Liver (tissue), 9 donors: ENCODE data around the gene AMMECR1. TPM values are rescaled to one million over a fixed set of nuclear protein-coding genes. Genes with fewer than 3 reads are reported as not detected.

ENCODE experiments used
- DNase-seq: peaks from one replicate; pipeline ENCODE4 v3.0.0-alpha.2; 2017; ENCODE audit warnings: low spot score
- H3K27ac ChIP-seq, 2 donors: one replicate each; pipeline ENCODE4 v1.7.0; 2013; ENCODE audit warnings: inconsistent platforms in 2 of 2, low read length in 2 of 2, control low read depth in 1 of 2, low read depth in 1 of 2, mild to moderate bottlenecking in 1 of 2
- H3K27me3 ChIP-seq, 4 donors: one replicate each; pipeline versions ENCODE4 v1.6.1 to v1.7.0; 2013; ENCODE audit warnings: low read length in 3 of 4, inconsistent platforms in 1 of 4, mild to moderate bottlenecking in 1 of 4, moderate library complexity in 1 of 4; ENCODE audit not compliant: control insufficient read depth in 4 of 4, insufficient read depth in 4 of 4
- H3K36me3 ChIP-seq, 4 donors: one replicate each; pipeline versions ENCODE4 v1.6.1 to v1.7.0; 2013; ENCODE audit warnings: low read length in 3 of 4, mild to moderate bottlenecking in 3 of 4, low read depth in 1 of 4, moderate library complexity in 1 of 4; ENCODE audit not compliant: control insufficient read depth in 4 of 4, insufficient read depth in 3 of 4
- H3K4me1 ChIP-seq, 4 donors: one replicate each; pipeline versions ENCODE4 v1.6.1 to v1.7.0; 2013; ENCODE audit warnings: low read length in 3 of 4, mild to moderate bottlenecking in 3 of 4, moderate library complexity in 1 of 4; ENCODE audit not compliant: control insufficient read depth in 4 of 4, insufficient read depth in 4 of 4
- H3K4me3 ChIP-seq, 3 donors: one replicate each; pipeline versions ENCODE4 v1.6.1 to v1.7.0; 2013; ENCODE audit warnings: low read length in 3 of 3, control low read depth in 1 of 3, low read depth in 1 of 3, mild to moderate bottlenecking in 1 of 3
- H3K9ac ChIP-seq, 2 donors: one replicate each; pipeline ENCODE4 v1.7.0; 2013; ENCODE audit warnings: low read length in 2 of 2, mild to moderate bottlenecking in 2 of 2, moderate library complexity in 2 of 2, control low read depth in 1 of 2, low read depth in 1 of 2
- H3K9me3 ChIP-seq, 4 donors: one replicate each; pipeline versions ENCODE4 v1.6.1 to v1.7.0; 2013; ENCODE audit warnings: low read length in 3 of 4; ENCODE audit not compliant: control insufficient read depth in 4 of 4
- EGR1 ChIP-seq, 2 donors: IDR thresholded peaks; 2 replicates each; pipeline ENCODE4 v1.6.1; 2016 to 2018; ENCODE audit warnings: antibody characterized with exemption in 2 of 2, low read depth in 2 of 2
- FOXA1 ChIP-seq: IDR thresholded peaks from 2 replicates; pipeline ENCODE4 v1.6.1; 2016; ENCODE audit warnings: antibody characterized with exemption
- FOXA2 ChIP-seq: IDR thresholded peaks from 2 replicates; pipeline ENCODE4 v1.6.1; 2016; ENCODE audit warnings: antibody characterized with exemption
- GABPA ChIP-seq, 2 donors: IDR thresholded peaks in 1 of 2; conservative IDR thresholded peaks in 1 of 2; 2 replicates each; pipeline ENCODE4 v1.6.1; 2016; ENCODE audit warnings: antibody characterized with exemption in 2 of 2, mild to moderate bottlenecking in 1 of 2, moderate library complexity in 1 of 2
- HNF4A ChIP-seq, 2 donors: conservative IDR thresholded peaks; 2 replicates each; pipeline ENCODE4 v1.6.1; 2016; ENCODE audit warnings: antibody characterized with exemption in 2 of 2, mild to moderate bottlenecking in 2 of 2
- HNF4G ChIP-seq: IDR thresholded peaks from 2 replicates; pipeline ENCODE4 v1.6.1; 2016; ENCODE audit warnings: antibody characterized with exemption
- JUND ChIP-seq, 2 donors: IDR thresholded peaks; 2 replicates each; pipeline ENCODE4 v1.6.1; 2016; ENCODE audit warnings: antibody characterized with exemption in 2 of 2
- NR2F2 ChIP-seq: IDR thresholded peaks from 2 replicates; pipeline ENCODE4 v1.6.1; 2016; ENCODE audit warnings: antibody characterized with exemption
- RAD21 ChIP-seq, 2 donors: IDR thresholded peaks; 2 replicates each; pipeline ENCODE4 v1.6.1; 2016; ENCODE audit warnings: antibody characterized with exemption in 2 of 2, mild to moderate bottlenecking in 2 of 2
- RXRA ChIP-seq, 2 donors: IDR thresholded peaks; 2 replicates each; pipeline ENCODE4 v1.6.1; 2017 to 2018; ENCODE audit warnings: antibody characterized with exemption in 2 of 2, mild to moderate bottlenecking in 1 of 2
- SP1 ChIP-seq: IDR thresholded peaks from 2 replicates; pipeline ENCODE4 v1.6.1; 2018; ENCODE audit warnings: antibody characterized with exemption, mild to moderate bottlenecking
- TAF1 ChIP-seq: conservative IDR thresholded peaks from 2 replicates; pipeline ENCODE4 v1.6.1; 2016; ENCODE audit warnings: antibody characterized with exemption, mild to moderate bottlenecking
- YY1 ChIP-seq: IDR thresholded peaks from 2 replicates; pipeline ENCODE4 v1.6.1; 2016; ENCODE audit warnings: antibody characterized with exemption, mild to moderate bottlenecking
- WGBS: extraction: QIAGEN DNeasy Blood & Tissue Kit; methylation state at CpG from one replicate; pipeline ENCODE4 v1.1.7; 2013; 5-methylcytosine and 5-hydroxymethylcytosine counted together
- polyA plus RNA-seq, 2 donors: library from polyadenylated mRNA; stranded (reverse) in 1 of 2; unstranded in 1 of 2; fragments of 200-250 nt in 1 of 2; fragments of >200 nt in 1 of 2; fragmentation: Nextera tagmentation in 1 of 2; extraction: Ambion mirVana in 1 of 2; gene quantifications; one replicate each; pipeline versions ENCODE4 v1.2.1 to v1.2.3, GENCODE V29; 2013 to 2015
- total RNA-seq, 2 donors: library from RNA; depleted of rRNA; stranded (reverse); fragments of >200 nt; gene quantifications; one replicate each; pipeline ENCODE4 v1.2.3, GENCODE V29; 2014
- TF ChIP-seq, protein P1 (sequence below): IDR thresholded peaks from 2 replicates; pipeline ENCODE4 v1.6.1; 2016; ENCODE audit warnings: antibody characterized with exemption, mild to moderate bottlenecking
- TF ChIP-seq, protein P2 (sequence below): fragments of 150-350 bp; IDR thresholded peaks from 2 replicates; pipeline ENCODE4 v1.5.1; 2017; ENCODE audit warnings: improper control_type of control experiment, low read depth, low read length; ENCODE audit not compliant: missing input control
- TF ChIP-seq, protein P3 (sequence below): IDR thresholded peaks from 2 replicates; pipeline ENCODE4 v1.6.1; 2016; ENCODE audit warnings: antibody characterized with exemption
- TF ChIP-seq, protein P4 (sequence below): IDR thresholded peaks from 2 replicates; pipeline ENCODE4 v1.6.1; 2016; ENCODE audit warnings: antibody characterized with exemption
- TF ChIP-seq, protein P5 (sequence below): IDR thresholded peaks from 2 replicates; pipeline ENCODE4 v1.6.1; 2016; ENCODE audit warnings: antibody characterized with exemption
- donor health status: healthy.
- donor health status: healthy.
- donor health status: healthy.
- donor health status: healthy.
- donor health status: healthy.

The AMMECR1 gene
- total and polyA plus RNA-seq, 4 donors: 1.7 to 30.9 (median 3.6) TPM

DNA sequence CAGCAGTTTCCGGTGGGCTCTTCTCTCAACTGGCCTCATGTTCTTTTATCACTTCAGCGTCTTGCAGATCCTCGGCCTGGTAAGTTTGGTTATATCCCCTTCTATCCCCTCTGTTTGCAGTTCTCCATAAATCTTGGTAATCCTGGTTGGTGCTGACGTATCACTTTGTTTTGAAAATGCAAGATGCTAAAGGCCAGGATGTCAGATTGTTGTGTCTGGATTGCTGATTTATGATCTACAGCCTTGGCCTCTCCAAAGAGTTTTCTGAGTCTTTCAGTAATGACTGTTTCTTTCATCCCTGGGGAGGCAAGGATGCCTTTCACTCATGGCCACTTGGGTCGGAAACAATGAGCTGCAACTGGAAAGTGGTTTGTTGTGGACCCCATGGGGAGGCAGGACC lies 146.4 kb downstream of the AMMECR1 start:
- Histone ChIP-seq H3K4me3 (no peak overlapping the region), H3K4me1 (peaks cover 0 to 2% (median 0%) of the 10 kb centered on the region in 4 donors), H3K27ac (no peak overlapping the region), H3K36me3 (no peaks in the 10 kb centered on the region), H3K9me3 (no peaks in the 10 kb centered on the region), H3K9ac (no peak overlapping the region), H3K27me3 (no peaks in the 10 kb centered on the region)
- DNase-seq: no peak
- TF ChIP-seq FOXA2 (no peak), NR2F2 (no peak), FOXA1 (no peak), SP1 (no peak), YY1 (no peak), TAF1 (no peak), RXRA (IDR thresholded peaks at IDR 0.05) (no peak), RAD21 (IDR thresholded peaks at IDR 0.05) (no peak), HNF4A (conservative IDR thresholded peaks at IDR 0.05) (no peak), GABPA (IDR thresholded peaks at IDR 0.05 in 1 of 2, conservative IDR thresholded peaks at IDR 0.05 in 1 of 2) (no peak), HNF4G (no peak), EGR1 (IDR thresholded peaks at IDR 0.05; ENCODE audit: low read depth in 2 of 2) (no peak), JUND (IDR thresholded peaks at IDR 0.05) (no peak)
- TF ChIP-seq, protein P1, sequence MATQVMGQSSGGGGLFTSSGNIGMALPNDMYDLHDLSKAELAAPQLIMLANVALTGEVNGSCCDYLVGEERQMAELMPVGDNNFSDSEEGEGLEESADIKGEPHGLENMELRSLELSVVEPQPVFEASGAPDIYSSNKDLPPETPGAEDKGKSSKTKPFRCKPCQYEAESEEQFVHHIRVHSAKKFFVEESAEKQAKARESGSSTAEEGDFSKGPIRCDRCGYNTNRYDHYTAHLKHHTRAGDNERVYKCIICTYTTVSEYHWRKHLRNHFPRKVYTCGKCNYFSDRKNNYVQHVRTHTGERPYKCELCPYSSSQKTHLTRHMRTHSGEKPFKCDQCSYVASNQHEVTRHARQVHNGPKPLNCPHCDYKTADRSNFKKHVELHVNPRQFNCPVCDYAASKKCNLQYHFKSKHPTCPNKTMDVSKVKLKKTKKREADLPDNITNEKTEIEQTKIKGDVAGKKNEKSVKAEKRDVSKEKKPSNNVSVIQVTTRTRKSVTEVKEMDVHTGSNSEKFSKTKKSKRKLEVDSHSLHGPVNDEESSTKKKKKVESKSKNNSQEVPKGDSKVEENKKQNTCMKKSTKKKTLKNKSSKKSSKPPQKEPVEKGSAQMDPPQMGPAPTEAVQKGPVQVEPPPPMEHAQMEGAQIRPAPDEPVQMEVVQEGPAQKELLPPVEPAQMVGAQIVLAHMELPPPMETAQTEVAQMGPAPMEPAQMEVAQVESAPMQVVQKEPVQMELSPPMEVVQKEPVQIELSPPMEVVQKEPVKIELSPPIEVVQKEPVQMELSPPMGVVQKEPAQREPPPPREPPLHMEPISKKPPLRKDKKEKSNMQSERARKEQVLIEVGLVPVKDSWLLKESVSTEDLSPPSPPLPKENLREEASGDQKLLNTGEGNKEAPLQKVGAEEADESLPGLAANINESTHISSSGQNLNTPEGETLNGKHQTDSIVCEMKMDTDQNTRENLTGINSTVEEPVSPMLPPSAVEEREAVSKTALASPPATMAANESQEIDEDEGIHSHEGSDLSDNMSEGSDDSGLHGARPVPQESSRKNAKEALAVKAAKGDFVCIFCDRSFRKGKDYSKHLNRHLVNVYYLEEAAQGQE: no peak
- TF ChIP-seq, protein P2, sequence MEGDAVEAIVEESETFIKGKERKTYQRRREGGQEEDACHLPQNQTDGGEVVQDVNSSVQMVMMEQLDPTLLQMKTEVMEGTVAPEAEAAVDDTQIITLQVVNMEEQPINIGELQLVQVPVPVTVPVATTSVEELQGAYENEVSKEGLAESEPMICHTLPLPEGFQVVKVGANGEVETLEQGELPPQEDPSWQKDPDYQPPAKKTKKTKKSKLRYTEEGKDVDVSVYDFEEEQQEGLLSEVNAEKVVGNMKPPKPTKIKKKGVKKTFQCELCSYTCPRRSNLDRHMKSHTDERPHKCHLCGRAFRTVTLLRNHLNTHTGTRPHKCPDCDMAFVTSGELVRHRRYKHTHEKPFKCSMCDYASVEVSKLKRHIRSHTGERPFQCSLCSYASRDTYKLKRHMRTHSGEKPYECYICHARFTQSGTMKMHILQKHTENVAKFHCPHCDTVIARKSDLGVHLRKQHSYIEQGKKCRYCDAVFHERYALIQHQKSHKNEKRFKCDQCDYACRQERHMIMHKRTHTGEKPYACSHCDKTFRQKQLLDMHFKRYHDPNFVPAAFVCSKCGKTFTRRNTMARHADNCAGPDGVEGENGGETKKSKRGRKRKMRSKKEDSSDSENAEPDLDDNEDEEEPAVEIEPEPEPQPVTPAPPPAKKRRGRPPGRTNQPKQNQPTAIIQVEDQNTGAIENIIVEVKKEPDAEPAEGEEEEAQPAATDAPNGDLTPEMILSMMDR: no peak
- TF ChIP-seq, protein P3, sequence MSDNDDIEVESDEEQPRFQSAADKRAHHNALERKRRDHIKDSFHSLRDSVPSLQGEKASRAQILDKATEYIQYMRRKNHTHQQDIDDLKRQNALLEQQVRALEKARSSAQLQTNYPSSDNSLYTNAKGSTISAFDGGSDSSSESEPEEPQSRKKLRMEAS: no peak
- TF ChIP-seq, protein P4, sequence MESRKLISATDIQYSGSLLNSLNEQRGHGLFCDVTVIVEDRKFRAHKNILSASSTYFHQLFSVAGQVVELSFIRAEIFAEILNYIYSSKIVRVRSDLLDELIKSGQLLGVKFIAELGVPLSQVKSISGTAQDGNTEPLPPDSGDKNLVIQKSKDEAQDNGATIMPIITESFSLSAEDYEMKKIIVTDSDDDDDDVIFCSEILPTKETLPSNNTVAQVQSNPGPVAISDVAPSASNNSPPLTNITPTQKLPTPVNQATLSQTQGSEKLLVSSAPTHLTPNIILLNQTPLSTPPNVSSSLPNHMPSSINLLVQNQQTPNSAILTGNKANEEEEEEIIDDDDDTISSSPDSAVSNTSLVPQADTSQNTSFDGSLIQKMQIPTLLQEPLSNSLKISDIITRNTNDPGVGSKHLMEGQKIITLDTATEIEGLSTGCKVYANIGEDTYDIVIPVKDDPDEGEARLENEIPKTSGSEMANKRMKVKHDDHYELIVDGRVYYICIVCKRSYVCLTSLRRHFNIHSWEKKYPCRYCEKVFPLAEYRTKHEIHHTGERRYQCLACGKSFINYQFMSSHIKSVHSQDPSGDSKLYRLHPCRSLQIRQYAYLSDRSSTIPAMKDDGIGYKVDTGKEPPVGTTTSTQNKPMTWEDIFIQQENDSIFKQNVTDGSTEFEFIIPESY: no peak
- TF ChIP-seq, protein P5, sequence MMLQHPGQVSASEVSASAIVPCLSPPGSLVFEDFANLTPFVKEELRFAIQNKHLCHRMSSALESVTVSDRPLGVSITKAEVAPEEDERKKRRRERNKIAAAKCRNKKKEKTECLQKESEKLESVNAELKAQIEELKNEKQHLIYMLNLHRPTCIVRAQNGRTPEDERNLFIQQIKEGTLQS: no peak
- 93% methylated on average over 5 of the region's 5 CpGs for WGBS
